Liver (tissue), 5 donors: ENCODE measurements around the gene TTC9C. TPM values are rescaled to one million over a fixed set of nuclear protein-coding genes. Genes with fewer than 3 reads are reported as not detected.

Experiments
- CTCF ChIP-seq: fragments of 150-350 bp; IDR thresholded peaks from 2 replicates; pipeline ENCODE4 v1.5.1; 2017; ENCODE audit warnings: improper control_type of control experiment, low read depth, low read length; ENCODE audit not compliant: missing input control
- EGR1 ChIP-seq, 2 donors: IDR thresholded peaks; 2 replicates each; pipeline ENCODE4 v1.6.1; 2016 to 2018; ENCODE audit warnings: antibody characterized with exemption in 2 of 2, low read depth in 2 of 2
- HNF4A ChIP-seq, 2 donors: conservative IDR thresholded peaks; 2 replicates each; pipeline ENCODE4 v1.6.1; 2016; ENCODE audit warnings: antibody characterized with exemption in 2 of 2, mild to moderate bottlenecking in 2 of 2
- JUND ChIP-seq, 2 donors: IDR thresholded peaks; 2 replicates each; pipeline ENCODE4 v1.6.1; 2016; ENCODE audit warnings: antibody characterized with exemption in 2 of 2
- NR2F2 ChIP-seq: IDR thresholded peaks from 2 replicates; pipeline ENCODE4 v1.6.1; 2016; ENCODE audit warnings: antibody characterized with exemption
- RXRA ChIP-seq, 2 donors: IDR thresholded peaks; 2 replicates each; pipeline ENCODE4 v1.6.1; 2017 to 2018; ENCODE audit warnings: antibody characterized with exemption in 2 of 2, mild to moderate bottlenecking in 1 of 2
- TAF1 ChIP-seq: conservative IDR thresholded peaks from 2 replicates; pipeline ENCODE4 v1.6.1; 2016; ENCODE audit warnings: antibody characterized with exemption, mild to moderate bottlenecking
- ZBTB33 ChIP-seq: IDR thresholded peaks from 2 replicates; pipeline ENCODE4 v1.6.1; 2016; ENCODE audit warnings: antibody characterized with exemption
- polyA plus RNA-seq, 2 donors: library from polyadenylated mRNA; stranded (reverse) in 1 of 2; unstranded in 1 of 2; fragments of 200-250 nt in 1 of 2; fragments of >200 nt in 1 of 2; fragmentation: Nextera tagmentation in 1 of 2; extraction: Ambion mirVana in 1 of 2; gene quantifications; one replicate each; pipeline versions ENCODE4 v1.2.1 to v1.2.3, GENCODE V29; 2013 to 2015
- total RNA-seq, 2 donors: library from RNA; depleted of rRNA; stranded (reverse); fragments of >200 nt; gene quantifications; one replicate each; pipeline ENCODE4 v1.2.3, GENCODE V29; 2014
- donor health status: healthy.
- donor health status: healthy.
- donor health status: healthy.

The TTC9C gene
- total and polyA plus RNA-seq, 4 donors = 10.0 to 16.1 (median 13.0) TPM

GRCh38 chr11:62787005-62787759, 58.9 kb downstream of the TTC9C start, which contains the start of gene TMEM179B (continued):
- TF ChIP-seq CTCF (peak; percentile 32), HNF4A (conservative IDR thresholded peaks at IDR 0.05) (peak in 1 of 2 donors; percentile 8), JUND (IDR thresholded peaks at IDR 0.05) (no peak), RXRA (IDR thresholded peaks at IDR 0.05) (peak in 1 of 2 donors; percentile 14), EGR1 (IDR thresholded peaks at IDR 0.05; ENCODE audit: low read depth in 2 of 2) (no peak), NR2F2 (no peak), TAF1 (peak; percentile 55), ZBTB33 (no peak)

Other genes with a start within 250 kb of the TTC9C start
- gene AHNAK, start 181.7 kb upstream of the TTC9C start, total RNA-seq = 100 to 1,000 TPM in 1 of 2 donors, 10 to 100 TPM in 1; 53.6 to 110 TPM
- 10 to 100 TPM; 22.6 to 22.7 TPM for gene AHNAK, start 181.7 kb upstream of the TTC9C start, polyA plus RNA-seq
- gene EEF1G, start 154.6 kb upstream of the TTC9C start, total RNA-seq = 100 to 1,000 TPM; 373 to 640 TPM
- gene EEF1G, start 154.6 kb upstream of the TTC9C start, polyA plus RNA-seq = 100 to 1,000 TPM; 251 to 566 TPM
- 10 to 100 TPM in 1 of 2 donors, 1 to 10 TPM in 1; 5.6 to 12.1 TPM for gene TUT1, start 137.0 kb upstream of the TTC9C start, total RNA-seq
- 10 to 100 TPM; 15.2 to 15.8 TPM for gene TUT1, start 137.0 kb upstream of the TTC9C start, polyA plus RNA-seq
- 10 to 100 TPM; 43.1 to 55.3 TPM for gene MTA2, start 126.6 kb upstream of the TTC9C start, total RNA-seq
- gene MTA2, start 126.6 kb upstream of the TTC9C start, polyA plus RNA-seq = 10 to 100 TPM in 1 of 2 donors, 1 to 10 TPM in 1; 4.4 to 21.4 TPM
- gene EML3, start 115.7 kb upstream of the TTC9C start, total RNA-seq = 10 to 100 TPM in 1 of 2 donors, 1 to 10 TPM in 1; 6.0 to 17.2 TPM
- gene EML3, start 115.7 kb upstream of the TTC9C start, polyA plus RNA-seq = 10 to 100 TPM in 1 of 2 donors, 1 to 10 TPM in 1; 9.9 to 19.3 TPM
- 1 to 10 TPM in 1 of 2 donors, under 1 TPM in 1; 0.84 to 1.3 TPM for gene ROM1, start 115.2 kb upstream of the TTC9C start, total RNA-seq
- 1 to 10 TPM in 1 of 2 donors, under 1 TPM in 1; 0.86 to 3.9 TPM for gene ROM1, start 115.2 kb upstream of the TTC9C start, polyA plus RNA-seq
- 10 to 100 TPM; 13.1 TPM for gene B3GAT3, start 106.5 kb upstream of the TTC9C start, total RNA-seq
- gene B3GAT3, start 106.5 kb upstream of the TTC9C start, polyA plus RNA-seq = 10 to 100 TPM; 22.5 to 29.2 TPM
- 100 to 1,000 TPM; 130 to 209 TPM for gene GANAB, start 81.9 kb upstream of the TTC9C start, total RNA-seq
- 100 to 1,000 TPM in 1 of 2 donors, 10 to 100 TPM in 1; 45.2 to 166 TPM for gene GANAB, start 81.9 kb upstream of the TTC9C start, polyA plus RNA-seq
- 10 to 100 TPM; 12.7 to 17.5 TPM for gene INTS5, start 75.2 kb upstream of the TTC9C start, total RNA-seq
- 10 to 100 TPM in 1 of 2 donors, 1 to 10 TPM in 1; 6.5 to 14.6 TPM for gene INTS5, start 75.2 kb upstream of the TTC9C start, polyA plus RNA-seq
- 10 to 100 TPM; 16.5 to 17.7 TPM for gene C11orf98, start 63.3 kb upstream of the TTC9C start, total RNA-seq
- gene C11orf98, start 63.3 kb upstream of the TTC9C start, polyA plus RNA-seq = 10 to 100 TPM; 43.8 to 49.9 TPM
- 1 to 10 TPM; 1.8 to 2.5 TPM for gene CSKMT, start 63.2 kb upstream of the TTC9C start, total RNA-seq
- 1 to 10 TPM; 2.1 to 2.4 TPM for gene CSKMT, start 63.2 kb upstream of the TTC9C start, polyA plus RNA-seq
- 1 to 10 TPM; 2.9 to 6.3 TPM for gene UQCC3, start 56.8 kb upstream of the TTC9C start, total RNA-seq
- 10 to 100 TPM in 1 of 2 donors, 1 to 10 TPM in 1; 7.0 to 12.2 TPM for gene UQCC3, start 56.8 kb upstream of the TTC9C start, polyA plus RNA-seq
- gene LBHD1, start 56.2 kb upstream of the TTC9C start, total RNA-seq = 1 to 10 TPM; 3.5 to 4.4 TPM
- gene LBHD1, start 56.2 kb upstream of the TTC9C start, polyA plus RNA-seq = 1 to 10 TPM; 1.6 to 3.4 TPM
- gene UBXN1, start 49.4 kb upstream of the TTC9C start, total RNA-seq = 10 to 100 TPM; 31.4 to 45.5 TPM
- gene UBXN1, start 49.4 kb upstream of the TTC9C start, polyA plus RNA-seq = 10 to 100 TPM; 36.8 to 45.7 TPM
- under 1 TPM in 1 of 2 donors, not detected in 1; 0.08 TPM for gene LRRN4CL, start 39.0 kb upstream of the TTC9C start, total RNA-seq
- under 1 TPM in 1 of 2 donors, not detected in 1; 0.06 TPM for gene LRRN4CL, start 39.0 kb upstream of the TTC9C start, polyA plus RNA-seq
- 10 to 100 TPM; 15.1 to 23.0 TPM for gene BSCL2, start 21.1 kb upstream of the TTC9C start, total RNA-seq
- gene BSCL2, start 21.1 kb upstream of the TTC9C start, polyA plus RNA-seq = 10 to 100 TPM; 34.5 to 40.0 TPM
- gene GNG3, start 20.8 kb upstream of the TTC9C start, total RNA-seq = under 1 TPM in 1 of 2 donors, not detected in 1; 0.19 TPM
- not detected for gene GNG3, start 20.8 kb upstream of the TTC9C start, polyA plus RNA-seq
- gene HNRNPUL2, start 1.0 kb upstream of the TTC9C start, total RNA-seq = 10 to 100 TPM; 14.0 to 17.0 TPM
- gene HNRNPUL2, start 1.0 kb upstream of the TTC9C start, polyA plus RNA-seq = 10 to 100 TPM in 1 of 2 donors, 1 to 10 TPM in 1; 1.3 to 12.0 TPM
- 1 to 10 TPM; 5.9 to 6.4 TPM for gene ZBTB3, start 25.7 kb downstream of the TTC9C start, total RNA-seq
- 1 to 10 TPM; 1.5 to 2.6 TPM for gene ZBTB3, start 25.7 kb downstream of the TTC9C start, polyA plus RNA-seq
- 10 to 100 TPM; 21.9 to 29.0 TPM for gene POLR2G, start 33.1 kb downstream of the TTC9C start, total RNA-seq
- 10 to 100 TPM; 42.4 to 46.9 TPM for gene POLR2G, start 33.1 kb downstream of the TTC9C start, polyA plus RNA-seq
- gene TAF6L, start 42.9 kb downstream of the TTC9C start, total RNA-seq = 10 to 100 TPM in 1 of 2 donors, 1 to 10 TPM in 1; 8.5 to 25.2 TPM
- gene TAF6L, start 42.9 kb downstream of the TTC9C start, polyA plus RNA-seq = 10 to 100 TPM in 1 of 2 donors, 1 to 10 TPM in 1; 5.8 to 12.8 TPM
- 10 to 100 TPM; 21.1 to 28.4 TPM for gene TMEM179B, start 58.9 kb downstream of the TTC9C start, total RNA-seq
- 10 to 100 TPM; 37.0 to 81.4 TPM for gene TMEM179B, start 58.9 kb downstream of the TTC9C start, polyA plus RNA-seq
- 10 to 100 TPM in 1 of 2 donors, 1 to 10 TPM in 1; 9.2 to 11.8 TPM for gene TMEM223, start 63.5 kb downstream of the TTC9C start, total RNA-seq
- 10 to 100 TPM; 14.2 to 23.8 TPM for gene TMEM223, start 63.5 kb downstream of the TTC9C start, polyA plus RNA-seq
- gene NXF1, start 77.0 kb downstream of the TTC9C start, total RNA-seq = 10 to 100 TPM; 17.3 to 38.3 TPM
- 10 to 100 TPM; 30.3 to 35.1 TPM for gene NXF1, start 77.0 kb downstream of the TTC9C start, polyA plus RNA-seq
- 10 to 100 TPM; 22.4 to 34.1 TPM for gene STX5, start 103.6 kb downstream of the TTC9C start, total RNA-seq
- gene STX5, start 103.6 kb downstream of the TTC9C start, polyA plus RNA-seq = 10 to 100 TPM; 13.6 to 29.8 TPM
- not detected for gene TEX54, start 104.4 kb downstream of the TTC9C start, total RNA-seq
- gene TEX54, start 104.4 kb downstream of the TTC9C start, polyA plus RNA-seq = 1 to 10 TPM in 1 of 2 donors, not detected in 1; 1.6 TPM
- 10 to 100 TPM; 17.1 to 21.5 TPM for gene WDR74, start 111.1 kb downstream of the TTC9C start, total RNA-seq
- 10 to 100 TPM; 19.6 to 22.5 TPM for gene WDR74, start 111.1 kb downstream of the TTC9C start, polyA plus RNA-seq
- gene SLC3A2, start 152.4 kb downstream of the TTC9C start, total RNA-seq = 10 to 100 TPM; 48.1 to 59.5 TPM
- gene SLC3A2, start 152.4 kb downstream of the TTC9C start, polyA plus RNA-seq = 10 to 100 TPM; 34.3 to 53.9 TPM
- gene CHRM1, start 192.9 kb downstream of the TTC9C start, total RNA-seq = not detected
- gene CHRM1, start 192.9 kb downstream of the TTC9C start, polyA plus RNA-seq = not detected